Fibroblast of the aortic adventitia (primary cell): ENCODE measurements around the gene CKB. TPM values are rescaled to one million over a fixed set of nuclear protein-coding genes. Genes with fewer than 3 reads are reported as not detected.

ENCODE experiments used
- DNase-seq: peaks from one replicate; pipeline ENCODE4 v3.0.0-alpha.2; 2010; ENCODE audit warnings: low read depth
- H3K4me3 ChIP-seq: 2 replicates; pipeline ENCODE4 v1.5.1; 2011; ENCODE audit warnings: low read depth, mild to moderate bottlenecking, control low read depth, low read length, moderate library complexity
- small RNA-seq: library from RNA; depleted of rRNA; stranded (forward); fragments of <200 nt; gene quantifications from one replicate; pipeline ENCODE3, GENCODE V24; 2012
- total RNA-seq: library from RNA; depleted of rRNA; stranded (reverse); fragments of >200 nt; gene quantifications from 2 replicates; pipeline ENCODE4 v1.2.3, GENCODE V29; 2012; ENCODE audit warnings: low replicate concordance
- TF ChIP-seq, protein P1 (sequence below): IDR thresholded peaks from 2 replicates; pipeline ENCODE4 v1.5.1; 2011; ENCODE audit warnings: mild to moderate bottlenecking, low read length, control low read depth, inconsistent platforms; ENCODE audit not compliant: insufficient read depth

CKB gene
- total RNA-seq, 1 donor = 17.6 TPM

DNA sequence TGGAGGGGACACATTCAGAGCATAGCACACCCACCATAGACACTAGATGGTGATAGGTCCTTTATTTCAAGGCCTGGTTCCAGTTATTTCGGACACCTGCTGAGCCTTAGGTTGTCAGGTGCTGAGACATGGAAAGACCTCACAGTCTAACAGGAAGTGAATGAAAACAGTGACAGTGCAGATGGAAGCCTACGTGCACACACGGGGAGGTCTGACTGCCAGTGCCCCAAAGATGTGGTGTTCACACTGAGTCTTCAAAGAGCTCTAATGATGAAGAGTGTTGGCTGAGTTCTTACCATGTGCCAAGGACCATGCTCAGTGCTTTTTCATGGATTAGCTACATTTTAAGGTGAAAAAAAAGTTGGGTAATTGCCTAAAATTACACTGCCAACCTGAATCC is 46.6 kb downstream of the CKB start:
- TF ChIP-seq, protein P1, sequence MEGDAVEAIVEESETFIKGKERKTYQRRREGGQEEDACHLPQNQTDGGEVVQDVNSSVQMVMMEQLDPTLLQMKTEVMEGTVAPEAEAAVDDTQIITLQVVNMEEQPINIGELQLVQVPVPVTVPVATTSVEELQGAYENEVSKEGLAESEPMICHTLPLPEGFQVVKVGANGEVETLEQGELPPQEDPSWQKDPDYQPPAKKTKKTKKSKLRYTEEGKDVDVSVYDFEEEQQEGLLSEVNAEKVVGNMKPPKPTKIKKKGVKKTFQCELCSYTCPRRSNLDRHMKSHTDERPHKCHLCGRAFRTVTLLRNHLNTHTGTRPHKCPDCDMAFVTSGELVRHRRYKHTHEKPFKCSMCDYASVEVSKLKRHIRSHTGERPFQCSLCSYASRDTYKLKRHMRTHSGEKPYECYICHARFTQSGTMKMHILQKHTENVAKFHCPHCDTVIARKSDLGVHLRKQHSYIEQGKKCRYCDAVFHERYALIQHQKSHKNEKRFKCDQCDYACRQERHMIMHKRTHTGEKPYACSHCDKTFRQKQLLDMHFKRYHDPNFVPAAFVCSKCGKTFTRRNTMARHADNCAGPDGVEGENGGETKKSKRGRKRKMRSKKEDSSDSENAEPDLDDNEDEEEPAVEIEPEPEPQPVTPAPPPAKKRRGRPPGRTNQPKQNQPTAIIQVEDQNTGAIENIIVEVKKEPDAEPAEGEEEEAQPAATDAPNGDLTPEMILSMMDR = no peak
- DNase-seq = no peak
- no peak overlapping the region for H3K4me3 ChIP-seq

DNA sequence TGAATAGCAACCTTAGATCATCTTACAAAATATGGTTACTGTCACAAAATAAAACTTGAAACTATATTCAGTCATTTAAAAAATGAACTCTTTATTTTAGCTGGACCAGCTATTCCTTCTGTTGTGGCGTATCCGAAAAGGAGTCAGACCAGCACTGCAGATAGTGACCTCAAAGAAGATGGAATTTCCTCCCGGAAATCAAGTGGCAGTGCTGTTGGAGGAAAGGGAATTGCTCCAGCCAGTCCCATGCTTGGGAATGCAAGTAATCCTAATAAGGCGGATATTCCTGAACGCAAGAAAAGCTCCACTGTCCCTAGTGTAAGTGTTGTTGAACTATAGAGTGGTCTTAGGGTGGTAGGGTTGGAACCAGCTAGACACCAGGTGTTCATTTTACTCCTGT is 47.7 kb downstream of the CKB start:
- no peak for DNase-seq
- no peak overlapping the region for H3K4me3 ChIP-seq
- TF ChIP-seq, protein P1 = no peak

DNA sequence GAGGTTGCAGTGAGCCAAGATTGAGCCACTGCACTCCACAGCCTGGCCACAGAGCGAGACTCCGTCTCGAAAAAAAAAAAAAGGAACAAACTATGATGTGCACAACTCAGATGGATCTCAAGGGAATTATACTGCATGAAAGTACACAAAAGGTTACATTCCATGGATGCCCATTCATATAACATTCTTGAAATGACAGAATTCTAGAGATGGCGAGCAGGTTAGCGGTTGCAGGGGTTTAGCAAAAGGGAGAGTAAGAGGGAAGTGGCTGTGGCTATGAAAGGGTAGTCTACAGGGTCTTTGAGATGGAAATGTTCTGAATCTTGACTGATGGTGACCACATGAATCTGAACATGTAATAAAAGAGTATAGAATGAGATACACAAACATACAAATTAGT is 49.7 kb downstream of the CKB start:
- H3K4me3 ChIP-seq = no peak overlapping the region
- no peak for DNase-seq
- TF ChIP-seq, protein P1 = no peak

Small RNAs within 50 kb of the gene (small RNA-seq; reads per million reads assigned to genes)
- gene RNU4-68P (not detected), gene RNU7-160P (not detected)

Other genes with a start within 250 kb of the CKB start
- gene EIF5, start 188.6 kb downstream of the CKB start, total RNA-seq = 322 and 328 TPM in 2 replicates
- 67.7 and 79.5 TPM in 2 replicates for gene MARK3, start 137.4 kb downstream of the CKB start, total RNA-seq
- gene TRMT61A, start 6.4 kb upstream of the CKB start, total RNA-seq = 4.7 and 9.2 TPM in 2 replicates
- gene BAG5, start 39.8 kb upstream of the CKB start, total RNA-seq = 20.9 and 37.9 TPM in 2 replicates
- gene COA8, start 40.1 kb upstream of the CKB start, total RNA-seq = 5.6 and 23.6 TPM in 2 replicates
- 212 and 1,079 TPM in 2 replicates for gene KLC1, start 106.4 kb upstream of the CKB start, total RNA-seq
- 8.7 and 18.1 TPM in 2 replicates for gene XRCC3, start 192.6 kb upstream of the CKB start, total RNA-seq
- 47.0 and 68.4 TPM in 2 replicates for gene ZFYVE21, start 193.0 kb upstream of the CKB start, total RNA-seq